GM18868 (cell line): ENCODE measurements around the gene RELT.

Experiments
- ATAC-seq: cut with Tn5 transposase; IDR thresholded peaks from one replicate; pipeline ENCODE4 v1.9.1; 2021; ENCODE audit warnings: mild to moderate bottlenecking, moderate library complexity; ENCODE audit not compliant: unreplicated experiment

Gene RELT

DNA sequence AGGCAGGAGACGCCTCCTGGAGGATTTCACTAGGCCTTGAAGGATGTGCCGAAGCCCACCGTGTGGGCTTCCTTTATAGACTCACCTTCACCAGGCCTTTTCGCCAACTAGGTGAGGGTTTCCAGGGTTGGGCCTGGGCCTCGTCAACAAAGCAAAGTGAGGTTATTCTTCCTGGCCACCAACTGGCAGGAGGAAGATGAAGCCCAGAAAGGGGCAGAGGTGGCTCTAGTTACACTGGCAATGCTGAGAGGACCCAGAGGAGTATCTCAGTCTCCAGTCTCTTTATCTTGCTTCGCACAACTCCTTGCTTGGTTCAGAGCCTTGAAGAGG, 404 bp upstream of the RELT start:
- ATAC-seq = no peak

DNA sequence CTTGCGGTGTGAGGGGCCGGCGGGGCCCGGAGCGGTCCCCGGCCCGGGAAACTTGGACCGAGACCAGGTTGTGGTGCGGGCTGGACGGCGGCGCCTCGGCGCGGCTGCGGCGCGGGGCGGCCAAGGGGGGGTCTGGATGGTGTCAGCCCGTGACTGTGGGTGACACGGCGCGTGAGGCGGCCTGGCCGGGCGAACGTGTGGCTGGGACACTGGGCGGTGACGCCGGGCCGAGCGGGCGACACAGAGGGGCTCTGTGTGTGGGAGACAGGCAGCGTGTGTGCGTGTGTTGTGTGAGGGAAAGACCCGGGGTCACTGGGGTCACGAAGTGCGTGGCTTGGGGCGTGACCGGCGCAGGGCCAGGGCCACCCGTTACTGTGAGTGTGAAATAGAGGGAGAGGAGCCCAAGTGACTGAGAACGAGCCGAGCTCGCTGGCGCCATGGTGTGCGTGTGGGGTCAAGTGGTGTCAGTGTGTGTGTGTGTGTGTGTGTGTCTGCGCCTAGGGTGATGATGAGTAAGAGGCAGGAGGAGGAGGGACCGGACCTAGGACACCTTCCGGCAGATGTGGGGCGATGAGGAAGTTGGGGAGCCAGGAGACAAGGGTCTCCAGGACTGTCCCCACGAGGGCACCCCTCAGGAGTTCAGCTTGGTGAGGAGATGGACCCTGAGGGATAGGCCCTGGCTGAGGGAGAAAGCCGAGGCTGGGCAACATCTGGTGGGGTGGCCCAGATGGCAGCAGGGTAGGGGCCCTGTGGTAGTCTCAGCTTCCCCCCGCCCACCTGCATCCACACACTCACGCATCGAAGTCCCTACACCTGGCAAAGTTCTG, 817 bp downstream of the RELT start:
- ATAC-seq = peak; percentile 4

DNA sequence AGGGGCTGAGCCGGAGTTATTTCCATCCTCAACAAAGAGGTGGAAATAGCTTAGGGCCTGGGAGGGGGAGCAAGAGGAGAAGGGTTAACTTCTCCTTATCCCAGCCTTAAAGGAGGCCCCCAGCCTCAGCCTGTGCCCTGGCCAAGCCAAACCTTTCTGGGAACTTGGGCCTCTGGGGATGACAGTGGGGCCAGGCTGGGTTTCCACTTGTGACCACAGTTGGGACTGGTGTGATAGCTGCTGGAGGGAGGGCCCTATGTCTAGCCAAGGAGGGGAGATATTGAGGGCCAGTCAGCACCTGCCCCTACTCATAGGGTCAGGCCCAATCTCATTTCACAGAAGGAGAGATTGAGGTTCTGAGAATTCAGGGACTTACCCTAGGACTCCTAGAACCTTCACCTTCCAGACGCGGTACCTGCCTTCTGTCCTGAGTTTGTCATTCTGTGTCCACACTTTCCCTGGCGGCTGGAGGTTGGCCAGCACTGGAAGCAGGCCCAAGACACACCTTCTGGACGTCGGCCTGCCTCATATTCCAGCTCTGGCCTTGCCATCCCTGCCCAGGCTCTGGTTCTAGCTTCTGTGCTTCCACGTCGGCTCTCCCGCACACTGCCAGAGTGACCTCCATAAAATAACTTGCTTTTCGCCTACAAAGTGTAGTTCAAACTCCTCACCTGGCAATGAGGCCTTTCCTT, 3.1 kb downstream of the RELT start:
- no peak for ATAC-seq

DNA sequence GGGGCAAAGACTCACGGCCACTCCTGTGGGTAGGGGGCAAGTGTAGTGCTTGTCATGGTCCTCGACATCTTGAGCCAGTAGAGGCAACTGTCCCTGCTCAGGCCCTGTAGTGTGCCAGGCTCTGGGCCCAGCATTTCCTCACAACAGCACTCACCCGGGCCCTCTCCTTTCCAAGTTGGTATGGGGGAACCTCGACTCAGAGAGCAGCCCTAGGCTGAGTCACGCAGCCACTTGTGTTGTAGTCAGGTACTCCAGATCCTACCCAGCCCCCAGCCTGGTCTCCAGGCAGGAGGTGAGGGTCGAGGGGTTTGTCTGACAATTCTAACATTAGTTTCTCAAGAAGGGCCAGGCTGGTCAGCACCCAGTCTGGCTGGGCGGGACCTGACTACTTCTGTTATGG, 4.1 kb downstream of the RELT start:
- no peak for ATAC-seq

DNA sequence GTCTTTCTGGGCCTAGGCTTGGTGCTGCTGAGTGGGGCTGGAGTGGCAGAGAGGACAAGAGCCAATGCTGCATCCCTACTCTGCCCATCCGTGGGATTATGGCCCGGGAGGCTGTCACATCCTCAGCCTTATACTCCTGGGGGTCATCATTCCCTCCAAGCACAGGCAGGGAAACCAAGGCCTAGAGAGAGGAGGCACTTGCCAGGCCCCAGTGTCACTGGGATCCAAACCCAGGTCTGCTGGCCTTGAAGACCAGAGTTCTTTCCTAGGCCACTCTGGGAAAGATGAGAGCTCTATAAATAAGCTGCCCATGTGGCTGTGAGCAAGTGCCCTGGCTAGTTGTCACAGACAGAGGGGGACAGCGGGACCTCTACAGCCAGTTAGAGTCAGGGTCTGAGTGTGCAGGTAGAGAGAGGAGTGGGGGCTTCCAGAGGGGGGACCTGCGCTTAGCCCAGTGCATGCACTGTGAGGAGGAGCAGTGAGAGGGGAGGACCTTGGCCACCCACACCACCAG, 4.8 kb downstream of the RELT start:
- ATAC-seq = no peak

DNA sequence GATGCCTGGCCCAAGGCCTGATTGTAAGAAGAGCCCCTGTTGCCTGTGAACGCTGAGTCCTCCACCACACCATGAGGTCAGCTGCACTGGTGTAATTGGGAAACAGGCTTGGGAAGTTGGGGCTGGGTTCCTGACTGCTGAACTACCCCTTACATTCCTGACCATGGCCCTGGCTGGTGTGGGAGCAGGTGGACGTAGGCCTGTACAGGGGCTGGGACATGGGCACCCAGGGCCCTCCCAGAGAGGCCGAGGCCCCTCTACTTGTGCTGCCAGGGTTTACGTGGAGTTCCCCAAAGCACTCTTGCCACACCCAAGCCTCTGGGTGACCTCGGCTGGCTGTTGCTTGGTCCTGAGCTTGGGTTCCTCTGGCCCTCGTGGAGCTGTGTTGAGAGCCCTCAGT, 5.4 kb downstream of the RELT start:
- no peak for ATAC-seq

DNA sequence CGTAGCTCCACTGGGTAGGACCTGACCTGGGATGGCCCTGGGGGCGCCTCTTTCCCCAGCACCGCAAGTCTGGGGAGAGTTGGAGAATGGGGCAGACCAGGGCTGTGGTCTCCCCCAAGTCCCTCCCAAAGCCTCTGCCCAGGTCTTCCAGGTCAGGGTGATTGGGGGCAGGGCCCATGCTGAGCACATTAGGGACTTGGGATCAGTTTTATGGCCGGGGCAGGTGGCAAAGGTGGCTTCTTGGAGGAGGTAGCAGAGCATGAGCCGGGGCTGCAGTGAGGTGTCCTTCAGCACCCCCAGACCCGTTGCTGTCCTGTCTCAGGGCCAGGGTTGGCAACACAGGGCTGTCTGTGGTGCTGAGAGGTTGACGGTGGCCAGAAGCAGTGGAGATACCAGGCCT, 6.0 kb downstream of the RELT start:
- ATAC-seq = no peak

DNA sequence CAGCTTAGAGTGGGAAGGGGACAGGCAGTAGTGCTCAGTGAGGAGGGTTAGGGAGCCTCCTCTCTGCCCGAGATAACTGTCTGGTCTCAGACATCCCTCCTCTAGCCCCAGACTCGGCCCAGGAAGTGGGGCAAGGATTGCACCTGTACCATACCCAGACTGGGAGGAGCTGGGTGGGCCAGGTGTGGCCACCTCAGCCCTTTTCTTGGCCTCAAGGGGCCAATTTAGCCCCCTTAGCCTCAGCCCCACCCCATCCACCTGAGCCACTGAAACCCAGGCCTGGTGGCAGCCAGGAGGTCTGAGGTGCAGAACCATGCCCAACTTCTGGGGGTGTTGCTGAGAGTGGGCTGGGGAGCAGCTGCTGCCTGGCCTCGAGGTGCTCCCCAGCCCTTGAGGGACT, 6.5 kb downstream of the RELT start:
- ATAC-seq = no peak

DNA sequence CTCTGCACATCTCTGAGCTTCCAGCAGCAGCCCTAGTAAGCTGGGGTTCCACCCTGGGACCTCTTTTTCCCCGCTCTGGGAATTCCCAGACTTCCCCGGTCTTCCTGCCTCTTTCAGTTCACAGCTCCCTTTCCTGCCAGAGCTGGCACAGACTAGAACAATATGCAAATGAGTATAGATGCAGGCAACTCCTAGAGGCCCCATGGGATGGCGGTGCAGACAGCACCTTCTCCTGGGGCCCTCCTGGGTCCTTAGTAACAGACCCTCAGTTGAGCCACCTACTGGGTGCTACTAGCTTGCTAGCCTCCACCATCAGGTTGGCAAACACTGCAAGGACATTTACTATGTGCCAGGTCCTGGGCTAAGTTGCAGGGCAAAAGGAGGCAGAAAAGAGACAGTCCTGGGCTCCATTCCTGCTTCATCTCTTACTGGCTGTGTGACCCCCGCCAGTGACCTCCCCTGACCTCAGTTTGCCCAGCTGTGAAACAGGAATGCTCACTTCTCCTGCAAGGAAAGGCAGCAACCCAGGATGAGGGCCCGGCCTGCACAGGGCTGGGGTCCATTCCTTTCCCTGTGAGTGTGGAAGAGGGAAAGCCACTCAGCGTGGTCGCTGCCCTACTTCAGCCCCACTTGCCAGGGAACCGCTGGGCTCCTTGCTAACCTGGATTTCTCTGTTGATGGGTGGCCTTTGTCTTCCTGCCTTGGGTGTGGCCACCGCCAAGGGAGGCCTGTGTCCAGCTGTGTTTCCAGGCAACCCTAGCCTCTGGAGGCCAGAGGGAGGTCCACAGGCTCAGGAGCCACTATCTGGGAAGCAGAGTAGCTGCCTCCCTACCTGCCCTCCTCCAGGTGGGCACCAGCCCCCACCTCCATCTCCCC, 7.3 kb downstream of the RELT start:
- ATAC-seq = no peak

DNA sequence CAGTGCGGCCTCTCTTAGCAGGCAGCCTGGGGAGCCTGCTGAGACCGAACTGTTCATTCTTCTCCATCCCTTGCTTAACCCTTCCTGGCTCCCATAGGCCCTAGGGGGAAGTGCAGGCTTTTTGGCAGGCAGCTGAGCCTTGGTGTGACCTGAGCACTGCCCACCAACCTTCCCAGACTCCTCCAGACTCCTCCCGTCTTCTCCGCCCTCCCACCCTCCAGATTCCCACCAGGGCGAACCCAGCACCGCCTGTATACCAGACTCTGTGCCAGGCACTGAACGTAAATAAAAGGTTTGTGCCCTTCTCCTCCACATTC, 7.9 kb downstream of the RELT start:
- no peak for ATAC-seq

DNA sequence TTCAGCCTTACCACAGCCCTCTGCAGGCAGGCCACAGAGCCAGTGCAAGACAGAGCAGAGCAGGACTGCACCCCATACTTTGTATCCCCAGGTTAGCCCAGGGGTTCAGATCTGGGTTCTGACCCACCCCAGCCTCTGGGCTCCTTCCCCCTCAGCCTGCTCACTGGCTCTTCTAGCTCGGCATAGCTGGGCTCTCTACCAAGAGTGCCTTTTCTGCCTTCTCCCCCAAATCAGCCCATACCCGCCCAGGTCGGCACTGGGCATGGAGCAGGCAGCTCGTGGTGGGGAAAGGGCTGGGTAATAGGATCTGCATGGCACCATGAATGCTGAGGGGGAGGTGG, 8.3 kb downstream of the RELT start:
- ATAC-seq = no peak

DNA sequence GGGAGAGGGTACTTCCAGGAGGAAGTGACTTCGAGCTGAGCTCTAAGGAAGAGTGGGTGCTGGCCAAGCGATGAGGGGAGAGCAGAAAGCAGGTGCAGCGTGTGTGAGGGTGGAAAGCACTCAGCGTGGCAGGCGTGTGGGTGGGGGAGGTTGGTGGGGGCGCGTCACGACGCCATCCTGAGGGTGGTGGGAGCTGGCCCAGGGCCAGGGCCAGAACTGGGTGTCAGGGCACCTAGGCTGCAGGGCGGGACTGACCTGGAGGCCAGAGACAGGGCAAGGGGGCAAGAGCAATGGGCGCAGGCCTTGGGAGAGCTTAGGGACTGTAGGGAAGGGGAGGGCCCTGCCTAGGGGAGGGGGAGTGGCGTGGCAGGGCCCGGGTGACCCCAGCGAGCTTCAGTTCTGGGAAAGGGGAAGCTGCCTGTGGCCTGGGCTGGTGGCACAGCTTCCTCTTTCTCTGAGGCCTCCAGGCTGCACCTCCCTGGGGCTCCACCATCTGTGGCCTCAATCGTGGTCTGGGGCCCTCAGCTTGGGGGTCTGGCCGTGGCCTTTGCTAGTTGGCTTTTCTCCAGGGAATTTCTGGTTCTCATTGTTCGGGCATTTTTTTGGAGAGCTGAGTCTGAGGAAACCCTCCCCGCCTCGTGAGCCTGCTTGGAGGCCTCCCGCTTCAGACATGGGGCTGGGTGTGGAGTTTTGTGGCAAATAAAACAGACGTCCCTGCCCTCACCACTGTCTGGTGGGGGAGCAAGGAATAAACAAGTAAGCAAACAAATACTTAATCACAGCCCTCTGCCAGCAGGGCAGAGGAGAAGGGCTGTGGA, 8.9 kb downstream of the RELT start:
- ATAC-seq = peak; percentile 46

DNA sequence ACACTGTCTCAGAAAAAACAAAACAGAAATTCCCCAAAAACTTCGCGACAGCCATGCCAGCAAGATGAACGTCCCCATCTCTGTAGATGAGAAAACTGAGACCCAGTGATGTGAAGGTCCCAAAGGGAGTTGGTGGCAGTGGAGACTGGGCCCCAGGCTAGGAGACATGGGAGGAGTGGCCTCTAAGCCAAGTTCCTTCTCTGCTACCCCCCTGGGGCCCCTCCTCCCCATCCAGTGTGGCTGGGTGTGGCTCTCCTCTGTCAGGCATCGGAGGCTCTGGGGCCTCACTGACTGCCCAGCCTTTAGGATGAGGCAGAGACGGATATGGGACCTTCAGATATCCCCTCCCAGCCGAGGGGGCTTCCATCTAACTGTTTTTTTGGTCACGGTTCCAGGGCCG, 9.8 kb downstream of the RELT start:
- no peak for ATAC-seq

DNA sequence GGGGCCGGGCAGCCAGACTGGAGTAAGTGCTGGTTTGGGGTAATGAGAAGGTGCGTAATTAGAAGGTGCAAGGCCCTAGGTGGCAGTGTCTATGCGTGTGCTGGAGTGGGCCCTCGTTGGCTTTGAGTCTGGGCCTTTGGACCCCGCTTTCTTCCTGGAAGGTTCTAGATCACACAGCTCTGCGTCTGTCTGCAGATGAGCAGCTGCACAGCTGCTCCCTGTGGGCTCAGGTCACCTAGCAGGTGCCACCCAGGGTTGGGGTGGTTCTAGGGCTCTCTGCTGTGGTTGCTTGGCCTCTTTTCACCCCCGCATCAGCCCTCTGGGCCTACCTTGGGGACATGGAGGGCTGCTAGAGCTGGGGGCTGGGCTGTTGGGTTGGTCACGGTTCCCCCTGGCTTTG, 10.3 kb downstream of the RELT start:
- ATAC-seq = no peak

DNA sequence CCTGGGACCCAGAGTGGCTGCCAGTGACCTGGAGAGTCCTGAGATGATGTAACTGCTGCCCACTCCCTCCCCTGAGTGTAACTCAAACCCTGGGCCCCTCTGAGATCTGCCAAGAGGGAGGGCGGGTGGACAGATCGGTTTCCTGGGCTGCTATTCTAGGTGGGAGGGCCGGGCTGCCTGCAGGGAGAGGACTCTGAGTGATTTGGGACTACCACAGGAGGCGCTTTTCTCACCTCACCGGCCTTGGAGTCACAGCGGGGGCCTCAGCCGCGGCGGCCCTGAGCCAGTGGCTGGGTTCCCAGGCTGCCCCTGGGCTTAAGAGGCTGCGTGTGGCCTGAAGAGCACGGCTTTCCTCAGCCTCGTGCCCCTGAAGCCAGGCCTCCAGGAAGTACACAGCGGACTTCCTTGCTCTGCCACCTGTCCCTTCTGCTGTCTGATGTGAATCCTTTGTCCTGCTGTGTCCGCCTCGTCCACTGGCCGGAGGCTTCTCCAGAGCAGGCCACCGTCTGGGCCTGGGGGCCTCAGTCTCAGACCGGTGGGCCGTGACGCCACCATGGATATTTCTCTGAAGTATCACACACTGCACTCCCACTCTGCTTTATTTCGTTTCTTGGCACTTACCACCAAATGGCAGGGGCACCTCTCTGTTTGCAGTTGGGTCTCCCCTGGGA, 11.5 kb downstream of the RELT start:
- ATAC-seq = no peak

DNA sequence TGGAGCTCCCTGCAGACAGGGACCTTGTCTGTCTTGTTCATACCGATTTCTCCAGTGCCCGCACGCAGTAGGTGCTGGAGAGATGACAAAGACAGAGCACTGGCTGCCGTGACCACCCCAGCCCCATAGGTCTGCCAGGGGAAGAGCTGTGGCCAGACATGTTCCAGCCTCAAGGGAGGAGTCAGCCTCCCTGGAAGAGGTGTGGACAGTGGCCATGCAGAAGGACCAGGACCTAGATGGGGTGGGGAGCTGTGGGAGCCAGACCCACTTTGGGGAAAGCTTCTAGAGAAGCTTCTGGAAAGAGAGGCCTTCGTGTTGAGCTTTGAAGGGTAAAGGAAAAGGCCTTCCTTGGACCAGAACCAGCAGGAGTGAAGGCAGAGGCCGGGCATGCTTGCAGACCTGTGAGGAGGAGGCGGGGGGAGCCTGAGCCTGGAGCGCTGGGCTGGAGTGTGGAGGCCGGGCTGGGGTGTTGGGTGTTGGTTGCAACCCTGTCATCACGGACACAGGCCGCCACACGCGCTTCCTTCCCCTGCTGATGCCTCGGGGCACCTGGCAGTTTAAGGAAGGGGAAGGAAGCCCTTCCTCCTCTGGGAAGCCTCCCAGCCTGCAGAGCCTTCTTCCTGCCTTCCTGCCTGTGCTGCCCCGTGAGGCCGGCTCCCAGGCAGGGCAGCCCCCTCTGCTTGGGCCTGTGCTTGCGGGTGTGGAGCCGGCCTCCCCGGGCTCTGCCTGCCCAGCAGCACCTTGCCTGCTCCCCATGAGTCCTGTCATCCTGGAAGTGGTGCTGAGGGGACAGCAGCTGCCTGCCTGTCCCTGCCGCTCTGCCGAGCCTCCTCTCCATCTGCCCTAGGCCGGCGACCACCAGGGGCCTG, 12.3 kb downstream of the RELT start:
- no peak for ATAC-seq

DNA sequence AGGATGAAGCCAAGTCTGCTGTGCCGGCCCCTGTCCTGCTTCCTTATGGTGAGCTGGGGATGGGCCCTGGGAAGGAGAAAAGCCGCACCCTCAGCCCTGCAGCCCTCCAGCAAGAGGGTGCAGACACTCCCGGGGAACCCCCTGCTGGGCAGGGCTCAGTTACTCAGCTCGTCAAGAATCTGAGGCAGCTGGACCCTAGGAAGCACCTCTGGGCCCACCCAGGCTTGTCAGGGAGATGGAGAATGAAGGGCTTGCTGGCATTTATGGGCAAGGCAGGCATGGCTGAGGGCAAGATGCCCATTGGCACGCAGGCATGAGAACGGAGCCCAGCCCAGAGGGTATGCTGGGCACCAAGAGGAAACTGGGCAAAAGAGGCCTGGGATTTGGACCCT, 12.9 kb downstream of the RELT start:
- ATAC-seq = no peak

DNA sequence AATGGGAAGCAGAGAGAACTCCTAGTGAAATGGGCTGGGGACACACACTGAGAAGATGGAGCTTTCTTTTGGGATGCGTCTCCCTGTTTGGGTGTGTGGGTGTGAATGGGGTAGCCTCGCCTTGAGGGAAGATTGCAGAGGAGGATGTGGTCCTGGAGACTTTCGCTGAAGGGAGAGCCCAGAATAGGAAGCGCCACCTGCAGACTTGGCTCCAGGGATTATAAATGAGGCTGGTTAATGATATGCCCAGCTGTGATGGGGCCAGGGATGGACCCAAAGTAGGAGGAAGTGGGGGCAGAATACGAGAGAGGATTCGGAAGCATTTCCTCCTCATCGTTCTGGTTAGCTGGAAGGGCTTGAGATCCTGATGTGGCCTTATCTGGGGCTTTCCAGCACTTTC, 13.7 kb downstream of the RELT start:
- no peak for ATAC-seq
